Measurements from ENCODE around the gene PC.

GRCh38 chr11:66856496-66857233, 101.5 kb downstream of the PC start, which contains the start of gene LRFN4:
- TF ChIP-seq CTCF (IDR thresholded peaks at IDR 0.05; ENCODE audit: extremely low read depth in 1 of 2, insufficient read depth in 1 of 2, low read depth in 1 of 2, low read length in 2 of 2) (no peak), EZH2 (IDR thresholded peaks at IDR 0.05; ENCODE audit: borderline replicate concordance, low read depth, low read length, severe bottlenecking) (no peak), JUN (IDR thresholded peaks at IDR 0.05; ENCODE audit: borderline replicate concordance, insufficient read depth, insufficient read length, low read depth) (no peak), POLR2A (IDR thresholded peaks at IDR 0.05; ENCODE audit: low read depth, low read length) (peak; percentile 17)

Measured in endothelial cell of umbilical vein (primary cell).